Measurements from ENCODE around the gene KCNMB4.

GRCh38 chr12:70366581-70367257 lies 629 bp downstream of the KCNMB4 start:
- no peak for TF ChIP-seq CTCF (IDR thresholded peaks at IDR 0.05; ENCODE audit: borderline replicate concordance, extremely low read depth, low read length, poor library complexity, severe bottlenecking)
- no peak for TF ChIP-seq EZH2 (IDR thresholded peaks at IDR 0.05; ENCODE audit: borderline replicate concordance, low read depth, low read length, severe bottlenecking)

Data from DND-41 (cell line).